ENCODE measurements around the gene MAPKAP1. TPM values are rescaled to one million over a fixed set of nuclear protein-coding genes. Genes with fewer than 3 reads are reported as not detected.

The MAPKAP1 gene
- total and polyA plus RNA-seq, 9 of the 15 experiments (the other 6 are each of a cell fraction or from before 2014, with no cell fraction given): 2.6 to 82.1 (median 61.1) TPM

- no peak for TF ChIP-seq ZNF407 (IDR thresholded peaks at IDR 0.05; ENCODE audit: low read depth)
- no peak for TF ChIP-seq CC2D1A (IDR thresholded peaks at IDR 0.05)
- TF ChIP-seq STAT6 (CRISPR knock-in tag; IDR thresholded peaks at IDR 0.05): no peak
- TF ChIP-seq TAF9B (IDR thresholded peaks at IDR 0.05; ENCODE audit: partially characterized antibody): no peak
- no peak for TF ChIP-seq EGR1 (conservative IDR thresholded peaks at IDR 0.05)
- no peak for TF ChIP-seq HDAC3 (IDR thresholded peaks at IDR 0.05; ENCODE audit: borderline replicate concordance, partially characterized antibody)
- TF ChIP-seq ZNF584 (CRISPR knock-in tag; IDR thresholded peaks at IDR 0.05; ENCODE audit: low read depth): no peak
- TF ChIP-seq ZNF830 (CRISPR knock-in tag; IDR thresholded peaks at IDR 0.05): no peak
- no peak for TF ChIP-seq ZBTB9 (CRISPR knock-in tag; IDR thresholded peaks at IDR 0.05)
- no peak for TF ChIP-seq E2F4 (CRISPR knock-in tag; IDR thresholded peaks at IDR 0.05; ENCODE audit: low read depth)
- no peak for TF ChIP-seq ELF1 (tag; IDR thresholded peaks at IDR 0.05)
Observed at GRCh38 chr9:125630436-125630835, 76.6 kb downstream of the MAPKAP1 start (continued).

Data from K562 (cell line).